PC-9 (cell line): Measurements from ENCODE around the gene ATP5PB. TPM values are rescaled to one million over a fixed set of nuclear protein-coding genes. Genes with fewer than 3 reads are reported as not detected.

Experiments
- BruUV-seq: library from RNA; stranded (reverse); fragments of 400-500 nt; replicated peaks from 2 replicates; lab custom pipeline; 2021; lab: Mats Ljungman, UMichigan
- CTCF ChIA-PET: fragments of 300-600 bp; sonication (Branson Sonifier 250); formaldehyde crosslinking; loops from one replicate; lab custom pipeline; 2022; ENCODE audit warnings: antibody characterized with exemption; lab: Charles Lee
- POLR2A ChIA-PET: fragments of 300-600 bp; sonication (Branson Sonifier 250); formaldehyde crosslinking; loops from one replicate; lab custom pipeline; 2022; ENCODE audit warnings: antibody characterized with exemption; ENCODE audit not compliant: unreplicated experiment; lab: Charles Lee
- DNase-seq, 2 experiments: peaks; one replicate each; pipeline versions ENCODE4 v3.0.0 to v3.0.0-alpha.2; 2015 to 2022; ENCODE audit warnings: mixed read lengths in 1 of 2
- H2AFZ ChIP-seq: fragments of 200-600 bp; sonication (generic); 2 replicates; pipeline ENCODE4 v1.8.1; 2017; ENCODE audit warnings: antibody characterized with exemption
- H3F3A ChIP-seq: fragments of 200-600 bp; sonication (generic); 2 replicates; pipeline ENCODE4 v1.8.1; 2017; ENCODE audit warnings: antibody characterized with exemption, mild to moderate bottlenecking, low read depth; ENCODE audit not compliant: insufficient read depth
- H3K27ac ChIP-seq: fragments of 200-600 bp; sonication (generic); 2 replicates; pipeline ENCODE4 v1.6.1; 2016; ENCODE audit warnings: mixed run types
- H3K27me3 ChIP-seq: fragments of 200-600 bp; sonication (generic); 2 replicates; pipeline ENCODE4 v1.6.1; 2016; ENCODE audit warnings: low read depth, mixed run types; ENCODE audit not compliant: insufficient read depth
- H3K36me3 ChIP-seq: fragments of 200-600 bp; sonication (generic); 2 replicates; pipeline ENCODE4 v1.6.1; 2016; ENCODE audit warnings: low read depth, mixed run types
- H3K4me1 ChIP-seq: fragments of 200-600 bp; sonication (generic); replicated peaks from 2 replicates; pipeline ENCODE4 v1.6.1; 2016; ENCODE audit warnings: mixed run types; ENCODE audit not compliant: insufficient read depth
- H3K4me2 ChIP-seq: fragments of 200-600 bp; sonication (generic); 2 replicates; pipeline ENCODE4 v1.6.1; 2017; ENCODE audit warnings: mixed run types
- H3K4me3 ChIP-seq: fragments of 200-600 bp; sonication (generic); 2 replicates; pipeline ENCODE4 v1.6.1; 2016; ENCODE audit warnings: mixed run types
- H3K79me2 ChIP-seq: fragments of 200-600 bp; sonication (generic); 2 replicates; pipeline ENCODE4 v1.6.1; 2017; ENCODE audit warnings: low read depth, mixed run types
- H3K9me2 ChIP-seq: fragments of 200-600 bp; sonication (generic); 2 replicates; pipeline ENCODE4 v1.8.1; 2017; ENCODE audit warnings: mild to moderate bottlenecking; ENCODE audit not compliant: insufficient read depth
- H3K9me3 ChIP-seq: fragments of 200-600 bp; sonication (generic); 2 replicates; pipeline ENCODE4 v1.8.1; 2016; ENCODE audit warnings: low read depth; ENCODE audit not compliant: insufficient read depth
- H4K20me1 ChIP-seq: fragments of 200-600 bp; sonication (generic); 2 replicates; pipeline ENCODE4 v1.8.1; 2017; ENCODE audit not compliant: insufficient read depth
- CTCF ChIP-seq: fragments of 200-600 bp; sonication (generic); conservative IDR thresholded peaks from 2 replicates; pipeline ENCODE4 v1.6.1; 2017; ENCODE audit warnings: mixed run types, antibody characterized with exemption, mild to moderate bottlenecking, moderate library complexity
- EZH2 ChIP-seq: fragments of 200-600 bp; sonication (generic); IDR thresholded peaks from 2 replicates; pipeline ENCODE4 v1.8.0; 2017; ENCODE audit warnings: antibody characterized with exemption, low read depth
- intact Hi-C: fragments of 100-400 bp; cut with micrococcal nuclease; formaldehyde crosslinking; loops from one replicate; pipeline ENCODE4 v1.10.0; 2022; ENCODE audit not compliant: unreplicated experiment
- total RNA-seq: library from RNA; stranded (reverse); gene quantifications from 2 replicates; pipeline ENCODE4 v1.2.3, GENCODE V29; 2021

The ATP5PB gene
- total RNA-seq, 1 experiment from 2014 or later: 212 TPM

GRCh38 chr1:111469539-111469938, 20.3 kb downstream of the ATP5PB start:
- no peak overlapping the region for H3K27ac ChIP-seq
- H3K4me1 ChIP-seq: no peaks in the 10 kb centered on the region
- H3K9me2 ChIP-seq: no peaks in the 10 kb centered on the region
- no peaks in the 10 kb centered on the region for H4K20me1 ChIP-seq
- intact Hi-C loops: no loop called here
- ChIA-PET POLR2A (interaction anchor here (0.7 kb wide), 1 partner anchor 21 kb away, joined by 7 read pairs; the partner anchor contains the start of gene WDR77), CTCF (no interaction called here)
- 0 out of 2 replicates have a peak, but pooled peaks cover 2% of the 10 kb centered on the region for H3K9me3 ChIP-seq
- DNase-seq: no peak
- TF ChIP-seq CTCF: no peak
- no peak for TF ChIP-seq EZH2
- no TSS peak for BruUV-seq
- no peak overlapping the region for H3K4me2 ChIP-seq
- no peaks in the 10 kb centered on the region for H3K27me3 ChIP-seq
- H2AFZ ChIP-seq: no peak overlapping the region
- no peak overlapping the region for H3K4me3 ChIP-seq
- no peaks in the 10 kb centered on the region for H3K36me3 ChIP-seq
- H3F3A ChIP-seq: no peaks in the 10 kb centered on the region
- H3K79me2 ChIP-seq: no peaks in the 10 kb centered on the region

- Histone ChIP-seq H3K36me3 (no peaks in the 10 kb centered on the region), H2AFZ (no peak overlapping the region), H4K20me1 (no peaks in the 10 kb centered on the region), H3K27me3 (no peaks in the 10 kb centered on the region), H3K4me1 (no peaks in the 10 kb centered on the region), H3K27ac (no peak overlapping the region), H3F3A (no peaks in the 10 kb centered on the region), H3K79me2 (no peaks in the 10 kb centered on the region), H3K4me2 (no peak overlapping the region), H3K4me3 (no peak overlapping the region), H3K9me3 (0 out of 2 replicates have a peak, but pooled peaks cover 2% of the 10 kb centered on the region), H3K9me2 (no peaks in the 10 kb centered on the region)
- TF ChIP-seq EZH2 (no peak), CTCF (no peak)
- CTCF ChIA-PET: no interaction called here
- DNase-seq: no peak
- POLR2A ChIA-PET: no interaction called here
- BruUV-seq: no TSS peak
- intact Hi-C loops: no loop called here
These were observed 21.3 kb downstream of the ATP5PB start for GRCh38 chr1:111470596-111470995.

- Histone ChIP-seq H3K4me3 (no peak overlapping the region), H3K36me3 (no peaks in the 10 kb centered on the region), H3K27ac (no peak overlapping the region), H3K4me1 (no peaks in the 10 kb centered on the region), H3K79me2 (no peaks in the 10 kb centered on the region), H3K9me3 (0 out of 2 replicates have a peak, but pooled peaks cover 2% of the 10 kb centered on the region), H2AFZ (no peak overlapping the region), H3K27me3 (no peaks in the 10 kb centered on the region), H3K4me2 (no peak overlapping the region), H3K9me2 (no peaks in the 10 kb centered on the region), H3F3A (no peaks in the 10 kb centered on the region), H4K20me1 (no peaks in the 10 kb centered on the region)
- intact Hi-C loops: no loop called here
- no peak for DNase-seq
- ChIA-PET CTCF (no interaction called here), POLR2A (no interaction called here)
- BruUV-seq: no TSS peak
- TF ChIP-seq CTCF (no peak), EZH2 (no peak)
These were observed 21.7 kb downstream of the ATP5PB start for GRCh38 chr1:111471012-111471411.
